Testis (tissue), 2 donors: ENCODE data around the gene TAX1BP3.

Experiments
- POLR2A ChIP-seq: fragments of 450-650 bp; IDR thresholded peaks from one replicate; pipeline ENCODE4 v1.6.1; 2017; ENCODE audit warnings: antibody characterized with exemption, mild to moderate bottlenecking, moderate library complexity
- TF ChIP-seq, protein P1 (sequence below), 3 experiments: fragments of 450-650 bp in 2 of 3; fragments of 200-600 bp in 1 of 3; sonication (generic) in 1 of 3; IDR thresholded peaks; one replicate each; pipeline ENCODE4 v1.5.1; 2016 to 2019; ENCODE audit warnings: antibody characterized with exemption in 3 of 3, mild to moderate bottlenecking in 2 of 3, moderate library complexity in 1 of 3

DNA sequence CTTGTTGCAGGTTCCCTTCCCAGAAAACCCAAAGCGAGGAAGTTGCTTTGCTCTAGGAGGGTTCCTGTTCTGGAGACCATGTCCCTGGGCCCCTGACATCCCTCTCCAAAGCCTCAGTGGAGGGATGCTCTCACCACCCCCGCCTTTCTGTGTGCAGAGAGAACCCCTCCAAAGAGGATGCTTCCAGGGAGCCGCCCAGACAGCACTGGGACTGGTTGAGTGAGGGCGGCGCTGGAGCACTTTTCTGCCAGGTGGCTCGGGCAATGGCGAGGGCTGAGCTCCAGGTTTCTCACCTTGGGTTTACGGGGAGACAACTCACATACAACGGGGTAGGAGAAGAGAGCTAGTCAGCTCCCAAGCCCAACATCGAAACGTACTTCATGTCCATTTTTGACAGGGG lies 7.5 kb upstream of the TAX1BP3 start:
- TF ChIP-seq, protein P1, sequence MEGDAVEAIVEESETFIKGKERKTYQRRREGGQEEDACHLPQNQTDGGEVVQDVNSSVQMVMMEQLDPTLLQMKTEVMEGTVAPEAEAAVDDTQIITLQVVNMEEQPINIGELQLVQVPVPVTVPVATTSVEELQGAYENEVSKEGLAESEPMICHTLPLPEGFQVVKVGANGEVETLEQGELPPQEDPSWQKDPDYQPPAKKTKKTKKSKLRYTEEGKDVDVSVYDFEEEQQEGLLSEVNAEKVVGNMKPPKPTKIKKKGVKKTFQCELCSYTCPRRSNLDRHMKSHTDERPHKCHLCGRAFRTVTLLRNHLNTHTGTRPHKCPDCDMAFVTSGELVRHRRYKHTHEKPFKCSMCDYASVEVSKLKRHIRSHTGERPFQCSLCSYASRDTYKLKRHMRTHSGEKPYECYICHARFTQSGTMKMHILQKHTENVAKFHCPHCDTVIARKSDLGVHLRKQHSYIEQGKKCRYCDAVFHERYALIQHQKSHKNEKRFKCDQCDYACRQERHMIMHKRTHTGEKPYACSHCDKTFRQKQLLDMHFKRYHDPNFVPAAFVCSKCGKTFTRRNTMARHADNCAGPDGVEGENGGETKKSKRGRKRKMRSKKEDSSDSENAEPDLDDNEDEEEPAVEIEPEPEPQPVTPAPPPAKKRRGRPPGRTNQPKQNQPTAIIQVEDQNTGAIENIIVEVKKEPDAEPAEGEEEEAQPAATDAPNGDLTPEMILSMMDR (IDR thresholded peaks at IDR 0.05): no peak
- no peak for TF ChIP-seq POLR2A
